ENCODE measurements around the gene RETN.

RETN gene

GRCh38 chr19:7691497-7691896 lies 22.6 kb downstream of the RETN start:
- TF ChIP-seq EZH2phosphoT487 (IDR thresholded peaks at IDR 0.05; ENCODE audit: borderline replicate concordance, low read length) (no peak), CTCF (IDR thresholded peaks at IDR 0.05; ENCODE audit: low read depth, low read length, poor library complexity, severe bottlenecking) (no peak)
- no peaks in the 10 kb centered on the region for H4K20me1 ChIP-seq (ENCODE audit: control insufficient read depth, insufficient read depth, low read depth, low read length)
- H3K36me3 ChIP-seq (ENCODE audit: control insufficient read depth, low read length), result no peaks in the 10 kb centered on the region
- H3K9me2 ChIP-seq (replicated peaks; ENCODE audit: control insufficient read depth, low read length), result no peaks in the 10 kb centered on the region
- H3F3A ChIP-seq (ENCODE audit: control insufficient read depth, insufficient read depth), result no peaks in the 10 kb centered on the region
- peaks cover 13% of the 10 kb centered on the region for H3K27me3 ChIP-seq (ENCODE audit: control insufficient read depth, low read length)
- H3K79me2 ChIP-seq (ENCODE audit: control insufficient read depth, low read length), result no peaks in the 10 kb centered on the region
- H3K9me3 ChIP-seq (ENCODE audit: control insufficient read depth, insufficient read depth, low read length), result no peaks in the 10 kb centered on the region
- H3K4me1 ChIP-seq (ENCODE audit: control insufficient read depth, low read length), result no peaks in the 10 kb centered on the region; the same call in 1 of the 2 replicates
- no peak overlapping the region for H3K4me3 ChIP-seq (ENCODE audit: low read length)
- H3K4me2 ChIP-seq (ENCODE audit: low read length), result no peak overlapping the region
- no peak overlapping the region for H3K27ac ChIP-seq (ENCODE audit: low read depth, low read length)

- TF ChIP-seq EZH2phosphoT487 (IDR thresholded peaks at IDR 0.05; ENCODE audit: borderline replicate concordance, low read length) (no peak), CTCF (IDR thresholded peaks at IDR 0.05; ENCODE audit: low read depth, low read length, poor library complexity, severe bottlenecking) (no peak)
- H3K36me3 ChIP-seq (ENCODE audit: control insufficient read depth, low read length), result no peaks in the 10 kb centered on the region
- H3F3A ChIP-seq (ENCODE audit: control insufficient read depth, insufficient read depth), result no peaks in the 10 kb centered on the region
- H3K4me3 ChIP-seq (ENCODE audit: low read length), result no peak overlapping the region
- H3K27me3 ChIP-seq (ENCODE audit: control insufficient read depth, low read length), result peaks cover 24% of the 10 kb centered on the region
- H3K4me2 ChIP-seq (ENCODE audit: low read length), result no peak overlapping the region
- no peaks in the 10 kb centered on the region for H4K20me1 ChIP-seq (ENCODE audit: control insufficient read depth, insufficient read depth, low read depth, low read length)
- H3K4me1 ChIP-seq (ENCODE audit: control insufficient read depth, low read length), result no peaks in the 10 kb centered on the region; the same call in 1 of the 2 replicates
- H3K9me3 ChIP-seq (ENCODE audit: control insufficient read depth, insufficient read depth, low read length), result no peaks in the 10 kb centered on the region
- H3K79me2 ChIP-seq (ENCODE audit: control insufficient read depth, low read length), result no peaks in the 10 kb centered on the region
- H3K9me2 ChIP-seq (replicated peaks; ENCODE audit: control insufficient read depth, low read length), result no peaks in the 10 kb centered on the region
- H3K27ac ChIP-seq (ENCODE audit: low read depth, low read length), result no peak overlapping the region
Measured at GRCh38 chr19:7692417-7693088, 23.7 kb downstream of the RETN start.

- Histone ChIP-seq H3F3A (ENCODE audit: control insufficient read depth, insufficient read depth) (no peaks in the 10 kb centered on the region), H3K79me2 (ENCODE audit: control insufficient read depth, low read length) (no peaks in the 10 kb centered on the region), H3K36me3 (ENCODE audit: control insufficient read depth, low read length) (no peaks in the 10 kb centered on the region), H3K4me1 (ENCODE audit: control insufficient read depth, low read length) (peaks cover 4% of the 10 kb centered on the region), H3K4me2 (ENCODE audit: low read length) (no peak overlapping the region), H3K27ac (ENCODE audit: low read depth, low read length) (no peak overlapping the region), H3K9me2 (replicated peaks; ENCODE audit: control insufficient read depth, low read length) (no peaks in the 10 kb centered on the region), H3K4me3 (ENCODE audit: low read length) (no peak overlapping the region), H4K20me1 (ENCODE audit: control insufficient read depth, insufficient read depth, low read depth, low read length) (no peaks in the 10 kb centered on the region), H3K27me3 (ENCODE audit: control insufficient read depth, low read length) (peaks cover 43% of the 10 kb centered on the region), H3K9me3 (ENCODE audit: control insufficient read depth, insufficient read depth, low read length) (no peaks in the 10 kb centered on the region)
- TF ChIP-seq CTCF (IDR thresholded peaks at IDR 0.05; ENCODE audit: low read depth, low read length, poor library complexity, severe bottlenecking) (no peak), EZH2phosphoT487 (IDR thresholded peaks at IDR 0.05; ENCODE audit: borderline replicate concordance, low read length) (no peak)
Measured at GRCh38 chr19:7694499-7694898, 25.6 kb downstream of the RETN start.
